ENCODE measurements around the gene GPR162. TPM values are rescaled to one million over a fixed set of nuclear protein-coding genes. Genes with fewer than 3 reads are reported as not detected.
A peak's percentile ranks its signal among the peaks of the same experiment; 100 is the strongest.
"Not testable (repeated sequence)": the region's sequence is repeated elsewhere in the genome, so short reads cannot be mapped to it uniquely, and the experiment has no call there.

The GPR162 gene
- total RNA-seq, 2 experiments from 2014 or later, result 0.25 to 0.29 TPM

- no peaks in the 10 kb centered on the region for H3K9me3 Mint-ChIP-seq
- CTCF ChIA-PET, result interaction anchor here (0.9 to 2.8 kb wide), 4 partner anchors 9 to 106 kb away, joined by 3 to 13 read pairs (median 6); partner anchors contain the start of gene SPSB2
- no peaks in the 10 kb centered on the region for H3K27me3 Mint-ChIP-seq
- no peak for DNase-seq
- no peak overlapping the region for H3K4me3 Mint-ChIP-seq
- POLR2A ChIA-PET, result no interaction called here
- H3K4me1 Mint-ChIP-seq, result no peaks in the 10 kb centered on the region
- peaks cover 55% of the 10 kb centered on the region for H3K36me3 Mint-ChIP-seq (ENCODE audit: low read depth)
- H3K27ac Mint-ChIP-seq, result peak overlapping the region; percentile 66
These were observed 38.5 kb downstream of the GPR162 start for GRCh38 chr12:6860116-6860515.

GRCh38 chr12:6860942-6861341, 39.3 kb downstream of the GPR162 start:
- ChIA-PET CTCF (interaction anchor here (1.2 to 1.4 kb wide), 2 partner anchors 9 to 30 kb away, joined by 3 to 8 read pairs; no protein-coding TSS in a partner anchor), POLR2A (interaction anchor here (1.1 kb wide), 1 partner anchor 8 kb away, joined by 3 read pairs; no protein-coding TSS in a partner anchor)
- no peak for DNase-seq
- no peaks in the 10 kb centered on the region for H3K9me3 Mint-ChIP-seq
- H3K4me1 Mint-ChIP-seq, result no peaks in the 10 kb centered on the region
- peaks cover 60% of the 10 kb centered on the region for H3K36me3 Mint-ChIP-seq (ENCODE audit: low read depth)
- H3K27ac Mint-ChIP-seq, result no peak overlapping the region
- no peak overlapping the region for H3K4me3 Mint-ChIP-seq
- H3K27me3 Mint-ChIP-seq, result no peaks in the 10 kb centered on the region

GRCh38 chr12:6861391-6861790, 39.8 kb downstream of the GPR162 start:
- no peak for DNase-seq
- Mint-ChIP-seq H3K36me3 (ENCODE audit: low read depth) (peaks cover 60% of the 10 kb centered on the region), H3K9me3 (no peaks in the 10 kb centered on the region), H3K27ac (no peak overlapping the region), H3K4me3 (no peak overlapping the region), H3K27me3 (no peaks in the 10 kb centered on the region), H3K4me1 (peaks cover 1% of the 10 kb centered on the region)
- ChIA-PET POLR2A (interaction anchor here (1.1 kb wide), 1 partner anchor 9 kb away, joined by 3 read pairs; no protein-coding TSS in a partner anchor), CTCF (interaction anchor here (0.6 to 1.4 kb wide), 4 partner anchors 9 to 29 kb away, joined by 3 to 8 read pairs (median 4); partner anchors contain the start of gene SPSB2)

- H3K36me3 Mint-ChIP-seq (ENCODE audit: low read depth), result peaks cover 51% of the 10 kb centered on the region
- DNase-seq, result no peak
- no peaks in the 10 kb centered on the region for H3K27me3 Mint-ChIP-seq
- H3K4me3 Mint-ChIP-seq, result no peak overlapping the region
- CTCF ChIA-PET, result interaction anchor here (3.3 to 7.8 kb wide), 2 partner anchors 10 kb away, joined by 16 to 67 read pairs; partner anchors contain the start of genes CDCA3, SPSB2 and USP5
- no peak overlapping the region for H3K27ac Mint-ChIP-seq
- POLR2A ChIA-PET, result no interaction called here
- H3K4me1 Mint-ChIP-seq, result peaks cover 10% of the 10 kb centered on the region
- no peaks in the 10 kb centered on the region for H3K9me3 Mint-ChIP-seq
These were observed 41.4 kb downstream of the GPR162 start for GRCh38 chr12:6863033-6863432.

GRCh38 chr12:6863586-6864321, 42.1 kb downstream of the GPR162 start:
- no peak overlapping the region for H3K4me3 Mint-ChIP-seq
- H3K27me3 Mint-ChIP-seq, result no peaks in the 10 kb centered on the region
- DNase-seq, result no peak
- H3K27ac Mint-ChIP-seq, result no peak overlapping the region
- ChIA-PET POLR2A (no interaction called here), CTCF (interaction anchor here (1.0 to 7.8 kb wide), 5 partner anchors 10 to 246 kb away, joined by 3 to 67 read pairs (median 13); partner anchors contain the start of genes C1RL, CDCA3, SPSB2 and USP5)
- H3K36me3 Mint-ChIP-seq (ENCODE audit: low read depth), result peaks cover 56% of the 10 kb centered on the region
- H3K9me3 Mint-ChIP-seq, result no peaks in the 10 kb centered on the region
- peaks cover 17% of the 10 kb centered on the region for H3K4me1 Mint-ChIP-seq

- DNase-seq, H3K9me3 Mint-ChIP-seq, H3K27me3 Mint-ChIP-seq, POLR2A ChIA-PET, H3K4me3 Mint-ChIP-seq, H3K27ac Mint-ChIP-seq: not testable (repeated sequence)
- CTCF ChIA-PET, result interaction anchor here (0.9 to 7.8 kb wide), 6 partner anchors 8 to 243 kb away, joined by 3 to 67 read pairs (median 9); partner anchors contain the start of genes CDCA3, SPSB2 and USP5
- peaks cover 68% of the 10 kb centered on the region for H3K36me3 Mint-ChIP-seq (ENCODE audit: low read depth)
- peaks cover 32% of the 10 kb centered on the region for H3K4me1 Mint-ChIP-seq
These were observed 43.7 kb downstream of the GPR162 start for GRCh38 chr12:6865307-6865706.

- Mint-ChIP-seq H3K4me1 (peaks cover 43% of the 10 kb centered on the region), H3K9me3 (no peaks in the 10 kb centered on the region), H3K27me3 (no peaks in the 10 kb centered on the region), H3K27ac (no peak overlapping the region), H3K4me3 (peak overlapping the region; percentile 92), H3K36me3 (ENCODE audit: low read depth) (peaks cover 69% of the 10 kb centered on the region)
- no peak for DNase-seq
- POLR2A ChIA-PET, result interaction anchor here (1.0 to 2.3 kb wide), 2 partner anchors 14 to 77 kb away, joined by 3 to 14 read pairs; partner anchors contain the start of genes C12orf57, CDCA3, RNU7-1 and USP5
- CTCF ChIA-PET, result interaction anchor here (0.6 to 7.8 kb wide), 7 partner anchors 13 to 243 kb away, joined by 3 to 67 read pairs (median 4); partner anchors contain the start of genes CDCA3 and USP5
These were observed 44.7 kb downstream of the GPR162 start for GRCh38 chr12:6866163-6866919.

GRCh38 chr12:6866920-6867412, 45.3 kb downstream of the GPR162 start:
- H3K4me1 Mint-ChIP-seq, result peaks cover 49% of the 10 kb centered on the region
- POLR2A ChIA-PET, result interaction anchor here (1.0 to 2.3 kb wide), 3 partner anchors 13 to 77 kb away, joined by 3 to 14 read pairs (median 3); partner anchors contain the start of genes C12orf57, CDCA3, RNU7-1 and USP5
- no peaks in the 10 kb centered on the region for H3K27me3 Mint-ChIP-seq
- CTCF ChIA-PET, result interaction anchor here (0.6 to 7.8 kb wide), 9 partner anchors 14 to 975 kb away, joined by 3 to 67 read pairs (median 4); partner anchors contain the start of genes CDCA3 and USP5
- no peak for DNase-seq
- no peaks in the 10 kb centered on the region for H3K9me3 Mint-ChIP-seq
- peaks cover 69% of the 10 kb centered on the region for H3K36me3 Mint-ChIP-seq (ENCODE audit: low read depth)
- peak overlapping the region; percentile 92 for H3K4me3 Mint-ChIP-seq
- peak overlapping the region; percentile 95 for H3K27ac Mint-ChIP-seq

GRCh38 chr12:6867413-6868210, 46.0 kb downstream of the GPR162 start, which contains the start of gene TPI1:
Gene TPI1, plus strand, starts transcription at chr12:6867531. Its CDS starts 36 bp downstream, at chr12:6867567.
- no peaks in the 10 kb centered on the region for H3K27me3 Mint-ChIP-seq
- H3K4me1 Mint-ChIP-seq, result peaks cover 52% of the 10 kb centered on the region
- peak within 1 kb of the TSS; percentile 93 for H3K4me3 Mint-ChIP-seq
- peak; percentile 76 for DNase-seq
- ChIA-PET CTCF (interaction anchor here (0.5 to 7.8 kb wide), 11 partner anchors 15 to 975 kb away, joined by 3 to 67 read pairs (median 4); partner anchors contain the start of genes CDCA3 and USP5), POLR2A (interaction anchor here (0.5 to 2.3 kb wide), 4 partner anchors 13 to 109 kb away, joined by 3 to 14 read pairs (median 3); partner anchors contain the start of genes C12orf57, CDCA3, RNU7-1 and USP5)
- peak within 1 kb of the TSS; percentile 95 for H3K27ac Mint-ChIP-seq
- peaks cover 69% of the 10 kb centered on the region for H3K36me3 Mint-ChIP-seq (ENCODE audit: low read depth)
- H3K9me3 Mint-ChIP-seq, result no peaks in the 10 kb centered on the region

GRCh38 chr12:6868211-6869048, 46.8 kb downstream of the GPR162 start:
- Mint-ChIP-seq H3K27me3 (no peaks in the 10 kb centered on the region), H3K36me3 (ENCODE audit: low read depth) (peaks cover 65% of the 10 kb centered on the region), H3K9me3 (no peaks in the 10 kb centered on the region), H3K27ac (peak overlapping the region; percentile 89), H3K4me1 (peaks cover 52% of the 10 kb centered on the region), H3K4me3 (peak overlapping the region; percentile 93)
- CTCF ChIA-PET, result interaction anchor here (0.5 to 7.8 kb wide), 22 partner anchors 9 to 329 kb away, joined by 3 to 67 read pairs (median 4); partner anchors contain the start of genes C12orf57, CDCA3, MLF2 and RNU7-1
- peak; percentile 15 for DNase-seq
- POLR2A ChIA-PET, result interaction anchor here (0.5 to 2.3 kb wide), 2 partner anchors 16 to 110 kb away, joined by 3 to 14 read pairs; partner anchors contain the start of genes CDCA3 and USP5

Measured in activated CD4-positive, alpha-beta T cell treated with anti-CD3 and anti-CD28 coated beads, Interleukin-2, amount 10 ng/mL, durations not matched to agents 7 days and 5 days (primary cell).